ENCODE data around the gene SSR3. TPM values are rescaled to one million over a fixed set of nuclear protein-coding genes. Genes with fewer than 3 reads are reported as not detected.

SSR3 gene
- total and polyA plus RNA-seq, 9 of the 15 experiments (the other 6 are each of a cell fraction or from before 2014, with no cell fraction given), result 104 to 464 (median 307) TPM

DNA sequence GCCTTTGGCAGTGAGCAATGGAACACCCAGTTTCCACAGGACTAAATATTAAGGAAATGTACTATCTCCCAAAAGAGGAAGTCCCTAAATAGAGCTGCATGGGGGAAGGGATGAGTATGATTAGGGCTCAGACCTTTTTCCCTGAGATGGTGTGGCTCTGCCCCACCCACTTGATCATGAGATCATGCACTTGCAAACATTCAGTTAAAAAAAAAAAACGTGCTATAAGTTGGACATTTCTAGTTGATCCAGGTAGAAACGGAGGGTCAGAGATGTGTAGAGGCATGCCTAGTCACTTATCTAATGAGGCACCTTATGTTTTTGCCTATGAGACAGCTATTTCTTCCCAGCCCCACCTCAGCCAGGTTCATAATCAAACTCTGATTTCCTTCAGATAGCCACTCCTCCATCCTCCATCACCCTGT lies 24.5 kb upstream of the SSR3 start (continued):
- TF ChIP-seq, protein P1, sequence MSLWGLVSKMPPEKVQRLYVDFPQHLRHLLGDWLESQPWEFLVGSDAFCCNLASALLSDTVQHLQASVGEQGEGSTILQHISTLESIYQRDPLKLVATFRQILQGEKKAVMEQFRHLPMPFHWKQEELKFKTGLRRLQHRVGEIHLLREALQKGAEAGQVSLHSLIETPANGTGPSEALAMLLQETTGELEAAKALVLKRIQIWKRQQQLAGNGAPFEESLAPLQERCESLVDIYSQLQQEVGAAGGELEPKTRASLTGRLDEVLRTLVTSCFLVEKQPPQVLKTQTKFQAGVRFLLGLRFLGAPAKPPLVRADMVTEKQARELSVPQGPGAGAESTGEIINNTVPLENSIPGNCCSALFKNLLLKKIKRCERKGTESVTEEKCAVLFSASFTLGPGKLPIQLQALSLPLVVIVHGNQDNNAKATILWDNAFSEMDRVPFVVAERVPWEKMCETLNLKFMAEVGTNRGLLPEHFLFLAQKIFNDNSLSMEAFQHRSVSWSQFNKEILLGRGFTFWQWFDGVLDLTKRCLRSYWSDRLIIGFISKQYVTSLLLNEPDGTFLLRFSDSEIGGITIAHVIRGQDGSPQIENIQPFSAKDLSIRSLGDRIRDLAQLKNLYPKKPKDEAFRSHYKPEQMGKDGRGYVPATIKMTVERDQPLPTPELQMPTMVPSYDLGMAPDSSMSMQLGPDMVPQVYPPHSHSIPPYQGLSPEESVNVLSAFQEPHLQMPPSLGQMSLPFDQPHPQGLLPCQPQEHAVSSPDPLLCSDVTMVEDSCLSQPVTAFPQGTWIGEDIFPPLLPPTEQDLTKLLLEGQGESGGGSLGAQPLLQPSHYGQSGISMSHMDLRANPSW (CRISPR knock-in tag; IDR thresholded peaks at IDR 0.05), result no peak
- TF ChIP-seq RNF2 (IDR thresholded peaks at IDR 0.05), result peak; percentile 42; the same call in 1 of the 2 replicates
- TF ChIP-seq ZNF668 (CRISPR knock-in tag; IDR thresholded peaks at IDR 0.05), result no peak
- TF ChIP-seq HDAC2 (IDR thresholded peaks at IDR 0.05), result peak; percentile 83
- no peak for TF ChIP-seq ZNF146 (CRISPR knock-in tag; IDR thresholded peaks at IDR 0.05; ENCODE audit: unreplicated experiment)
- TF ChIP-seq BCOR (IDR thresholded peaks at IDR 0.05), result no peak
- TF ChIP-seq TBL1XR1 (IDR thresholded peaks at IDR 0.05; ENCODE audit: low read length in 2 of 2), result no peak; a peak in 1 of 4 replicates
- TF ChIP-seq ASH1L (IDR thresholded peaks at IDR 0.05; ENCODE audit: borderline replicate concordance, low read depth, partially characterized antibody), result no peak
- no peak for TF ChIP-seq DIDO1 (tag; IDR thresholded peaks at IDR 0.05; ENCODE audit: low read depth)
- TF ChIP-seq MCM5 (IDR thresholded peaks at IDR 0.05; ENCODE audit: low read depth), result no peak
- no peak for TF ChIP-seq PRMT5 (CRISPR knock-in tag; IDR thresholded peaks at IDR 0.05)
- no peak for TF ChIP-seq ZNF766 (CRISPR knock-in tag; conservative IDR thresholded peaks at IDR 0.05)
- TF ChIP-seq PHB (CRISPR knock-in tag; IDR thresholded peaks at IDR 0.05), result no peak
- TF ChIP-seq MCM7 (IDR thresholded peaks at IDR 0.05), result no peak
- peak; percentile 50 for TF ChIP-seq TBP (optimal IDR thresholded peaks at IDR 0.05; ENCODE audit: low read depth, low read length)
- no peak for TF ChIP-seq RBM25 (IDR thresholded peaks at IDR 0.05; ENCODE audit: low read depth, low read length, severe bottlenecking)
- TF ChIP-seq ZNF717 (CRISPR knock-in tag; IDR thresholded peaks at IDR 0.05), result no peak
- TF ChIP-seq ZNF408 (CRISPR knock-in tag; IDR thresholded peaks at IDR 0.05; ENCODE audit: low read depth), result no peak
- TF ChIP-seq, protein P2, sequence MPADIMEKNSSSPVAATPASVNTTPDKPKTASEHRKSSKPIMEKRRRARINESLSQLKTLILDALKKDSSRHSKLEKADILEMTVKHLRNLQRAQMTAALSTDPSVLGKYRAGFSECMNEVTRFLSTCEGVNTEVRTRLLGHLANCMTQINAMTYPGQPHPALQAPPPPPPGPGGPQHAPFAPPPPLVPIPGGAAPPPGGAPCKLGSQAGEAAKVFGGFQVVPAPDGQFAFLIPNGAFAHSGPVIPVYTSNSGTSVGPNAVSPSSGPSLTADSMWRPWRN (IDR thresholded peaks at IDR 0.05; ENCODE audit: low read depth), result no peak
- TF ChIP-seq TAF7 (tag; IDR thresholded peaks at IDR 0.05), result no peak
- TF ChIP-seq PYGO2 (tag; IDR thresholded peaks at IDR 0.05), result no peak
- TF ChIP-seq CREM (IDR thresholded peaks at IDR 0.05; ENCODE audit: low read depth), result no peak
- no peak for TF ChIP-seq ZZZ3 (IDR thresholded peaks at IDR 0.05)
- no peak for TF ChIP-seq ZNF76 (CRISPR knock-in tag; IDR thresholded peaks at IDR 0.05; ENCODE audit: borderline replicate concordance)
- no peak for TF ChIP-seq ZNF121 (CRISPR knock-in tag; conservative IDR thresholded peaks at IDR 0.05)
- TF ChIP-seq NCOA1 (IDR thresholded peaks at IDR 0.05; ENCODE audit: low read depth), result no peak; the same call in 1 of the 2 replicates
- TF ChIP-seq, protein P3, sequence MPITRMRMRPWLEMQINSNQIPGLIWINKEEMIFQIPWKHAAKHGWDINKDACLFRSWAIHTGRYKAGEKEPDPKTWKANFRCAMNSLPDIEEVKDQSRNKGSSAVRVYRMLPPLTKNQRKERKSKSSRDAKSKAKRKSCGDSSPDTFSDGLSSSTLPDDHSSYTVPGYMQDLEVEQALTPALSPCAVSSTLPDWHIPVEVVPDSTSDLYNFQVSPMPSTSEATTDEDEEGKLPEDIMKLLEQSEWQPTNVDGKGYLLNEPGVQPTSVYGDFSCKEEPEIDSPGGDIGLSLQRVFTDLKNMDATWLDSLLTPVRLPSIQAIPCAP (CRISPR knock-in tag; IDR thresholded peaks at IDR 0.05; ENCODE audit: borderline replicate concordance), result no peak
- TF ChIP-seq ATF1 (CRISPR knock-in tag; IDR thresholded peaks at IDR 0.05), result no peak
- no peak for TF ChIP-seq ATF1 (tag; IDR thresholded peaks at IDR 0.05)
- peak; percentile 32 for TF ChIP-seq SMARCB1 (IDR thresholded peaks at IDR 0.05; ENCODE audit: insufficient read length, low read depth)
